SK-N-MC (cell line): ENCODE results near the gene TEX28.
"Not testable (repeated sequence)": the region's sequence is repeated elsewhere in the genome, so short reads cannot be mapped to it uniquely, and the experiment has no call there.

ENCODE experiments used
- EZH2 ChIP-seq: fragments of 200-600 bp; sonication (generic); IDR thresholded peaks from one replicate; pipeline ENCODE4 v1.6.1; 2017; ENCODE audit warnings: antibody characterized with exemption
- FOXP2 ChIP-seq: optimal IDR thresholded peaks from 2 replicates; pipeline ENCODE3; 2011; ENCODE audit warnings: mild to moderate bottlenecking, moderate library complexity; ENCODE audit not compliant: insufficient read depth; ENCODE audit errors: extremely low read length, control extremely low read depth
- POLR2AphosphoS5 ChIP-seq: IDR thresholded peaks from 2 replicates; pipeline ENCODE4 v1.6.1; 2012; ENCODE audit warnings: mild to moderate bottlenecking, low read depth, low read length, borderline replicate concordance

- TF ChIP-seq EZH2, POLR2AphosphoS5, FOXP2: not testable (repeated sequence)
Observed at GRCh38 chrX:154341399-154342298, 46.7 kb upstream of the TEX28 start.
